WTC11 (cell line): ENCODE results near the gene ESYT2. TPM values are rescaled to one million over a fixed set of nuclear protein-coding genes. Genes with fewer than 3 reads are reported as not detected.

ENCODE experiments used
- ATAC-seq: fragments of 200-7000 bp; cut with Tn5 transposase; 2 replicates; pipeline ENCODE4 v1.10.0; 2021; ENCODE audit warnings: mild to moderate bottlenecking, moderate library complexity
- CTCF ChIA-PET: fragments of 300-600 bp; sonication (Branson Sonifier 250); formaldehyde crosslinking; loops from one replicate; lab custom pipeline; 2021; ENCODE audit warnings: antibody characterized with exemption; lab: Charles Lee
- POLR2A ChIA-PET: fragments of 350-600 bp; sonication (Branson Sonifier 250); formaldehyde crosslinking; loops from one replicate; lab custom pipeline; 2021; ENCODE audit warnings: antibody characterized with exemption; lab: Charles Lee
- DNase-seq: peaks from one replicate; pipeline ENCODE4 v3.0.0; 2021; ENCODE audit warnings: low spot score
- H3K27ac Mint-ChIP-seq: 2 replicates; pipeline ENCODE4 v1.8.0; 2021; ENCODE audit warnings: mixed read lengths
- H3K27me3 Mint-ChIP-seq: 2 replicates; pipeline ENCODE4 v1.8.0; 2021; ENCODE audit warnings: low read depth, mild to moderate bottlenecking, moderate library complexity, mixed read lengths
- H3K36me3 Mint-ChIP-seq: 2 replicates; pipeline ENCODE4 v1.8.0; 2021; ENCODE audit warnings: mixed read lengths
- H3K4me1 Mint-ChIP-seq: 2 replicates; pipeline ENCODE4 v1.8.0; 2022; ENCODE audit warnings: mixed read lengths
- H3K4me3 Mint-ChIP-seq: 2 replicates; pipeline ENCODE4 v1.8.0; 2021; ENCODE audit warnings: mild to moderate bottlenecking, moderate library complexity, mixed read lengths
- H3K9me3 Mint-ChIP-seq: 2 replicates; pipeline ENCODE4 v1.8.0; 2021; ENCODE audit warnings: mixed read lengths
- HMGA2 ChIP-seq: fragments of 250-450 bp; sonication (Bioruptor Pico); IDR thresholded peaks from 2 replicates; pipeline ENCODE4 v1.4.0; 2021; ENCODE audit warnings: mild to moderate bottlenecking, moderate library complexity
- MXD4 ChIP-seq: fragments of 250-450 bp; sonication (Bioruptor Pico); IDR thresholded peaks from 2 replicates; pipeline ENCODE4 v1.8.0; 2021; ENCODE audit warnings: mild to moderate bottlenecking, moderate library complexity, borderline replicate concordance
- MYBL2 ChIP-seq: sonication (generic); formaldehyde crosslinking; IDR thresholded peaks from 2 replicates; pipeline ENCODE4 v1.8.1; 2023; ENCODE audit warnings: mild to moderate bottlenecking, moderate library complexity, missing genetic modification reagents
- NR1H2 ChIP-seq: sonication (generic); formaldehyde crosslinking; IDR thresholded peaks from 2 replicates; pipeline ENCODE4 v1.9.0; 2021; ENCODE audit warnings: mild to moderate bottlenecking, moderate library complexity, missing genetic modification reagents
- OVOL2 ChIP-seq: fragments of 250-450 bp; sonication (Bioruptor Pico); IDR thresholded peaks from 2 replicates; pipeline ENCODE4 v1.9.0; 2021; ENCODE audit warnings: mild to moderate bottlenecking, borderline replicate concordance
- SMAD4 ChIP-seq: sonication (generic); formaldehyde crosslinking; IDR thresholded peaks from 2 replicates; pipeline ENCODE4 v1.8.0; 2022; ENCODE audit warnings: mild to moderate bottlenecking, missing genetic modification reagents
- TP53 ChIP-seq: sonication (generic); formaldehyde crosslinking; IDR thresholded peaks from 2 replicates; pipeline ENCODE4 v1.8.1; 2023; ENCODE audit warnings: mild to moderate bottlenecking, missing genetic modification reagents
- ZNF121 ChIP-seq: sonication (generic); formaldehyde crosslinking; IDR thresholded peaks from 2 replicates; pipeline ENCODE4 v1.8.0; 2023; ENCODE audit warnings: missing genetic modification reagents
- ZNF138 ChIP-seq: sonication (generic); formaldehyde crosslinking; conservative IDR thresholded peaks from 2 replicates; pipeline ENCODE4 v1.8.1; 2022; ENCODE audit warnings: mild to moderate bottlenecking, moderate library complexity, missing genetic modification reagents
- ZNF416 ChIP-seq: fragments of 250-450 bp; sonication (Bioruptor Pico); IDR thresholded peaks from 2 replicates; pipeline ENCODE4 v1.9.0; 2021; ENCODE audit warnings: mild to moderate bottlenecking, inconsistent platforms
- ZNF671 ChIP-seq: fragments of 250-450 bp; sonication (Bioruptor Pico); IDR thresholded peaks from 2 replicates; pipeline ENCODE4 v1.8.0; 2021; ENCODE audit warnings: mild to moderate bottlenecking
- total RNA-seq: library from RNA; stranded (reverse); gene quantifications from 3 replicates; pipeline ENCODE4 v1.2.3, GENCODE V29; 2021
- TF ChIP-seq, protein P1 (sequence below): sonication (generic); formaldehyde crosslinking; IDR thresholded peaks from 2 replicates; pipeline ENCODE4 v1.8.1; 2023; ENCODE audit warnings: mild to moderate bottlenecking, missing genetic modification reagents, borderline replicate concordance
- TF ChIP-seq, protein P2 (sequence below): fragments of 250-450 bp; sonication (Bioruptor Pico); conservative IDR thresholded peaks from 2 replicates; pipeline ENCODE4 v1.9.0; 2021; ENCODE audit warnings: mild to moderate bottlenecking
- TF ChIP-seq, protein P3 (sequence below): sonication (generic); formaldehyde crosslinking; IDR thresholded peaks from 2 replicates; pipeline ENCODE4 v1.8.0; 2022; ENCODE audit warnings: mild to moderate bottlenecking, missing genetic modification reagents
- TF ChIP-seq, protein P4 (sequence below): sonication (generic); formaldehyde crosslinking; IDR thresholded peaks from 2 replicates; pipeline ENCODE4 v1.8.0; 2023; ENCODE audit warnings: missing genetic modification reagents, mild to moderate bottlenecking, borderline replicate concordance

ESYT2 gene
- total RNA-seq, 1 experiment from 2014 or later: 45.1 TPM

DNA sequence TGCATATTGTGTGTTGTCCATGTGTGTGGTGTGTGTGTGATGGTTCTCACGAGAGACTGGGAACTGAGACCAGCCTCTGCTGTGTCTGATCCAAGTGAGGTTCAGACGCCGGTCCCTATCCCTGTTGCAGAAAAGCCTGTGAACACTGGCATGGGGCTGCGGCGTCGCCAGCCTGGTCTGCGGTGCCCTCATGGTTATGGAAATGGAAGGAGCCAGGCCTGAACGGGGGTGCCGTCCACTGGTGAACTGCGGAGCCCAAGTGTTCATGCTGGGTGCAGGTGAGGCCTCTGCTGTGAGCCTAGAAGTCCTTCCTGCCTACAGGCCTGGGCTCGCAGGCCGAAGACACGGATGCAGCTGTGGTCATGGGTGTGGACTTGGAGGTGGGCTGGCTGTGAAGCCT lies 106.0 kb downstream of the ESYT2 start:
- TF ChIP-seq TP53 (CRISPR knock-in tag) (no peak), HMGA2 (no peak), MXD4 (CRISPR knock-in tag) (no peak)
- no peaks in the 10 kb centered on the region; the same call in 1 of the 2 replicates for H3K4me1 Mint-ChIP-seq
- no peaks in the 10 kb centered on the region for H3K9me3 Mint-ChIP-seq
- DNase-seq (no peak), ATAC-seq (no peak)
- no peak overlapping the region for H3K27ac Mint-ChIP-seq
- CTCF ChIA-PET: no interaction called here
- 0 out of 2 replicates have a peak, but pooled peaks cover 2% of the 10 kb centered on the region for H3K27me3 Mint-ChIP-seq
- H3K36me3 Mint-ChIP-seq: no peaks in the 10 kb centered on the region
- no peak overlapping the region for H3K4me3 Mint-ChIP-seq
- POLR2A ChIA-PET: no interaction called here

DNA sequence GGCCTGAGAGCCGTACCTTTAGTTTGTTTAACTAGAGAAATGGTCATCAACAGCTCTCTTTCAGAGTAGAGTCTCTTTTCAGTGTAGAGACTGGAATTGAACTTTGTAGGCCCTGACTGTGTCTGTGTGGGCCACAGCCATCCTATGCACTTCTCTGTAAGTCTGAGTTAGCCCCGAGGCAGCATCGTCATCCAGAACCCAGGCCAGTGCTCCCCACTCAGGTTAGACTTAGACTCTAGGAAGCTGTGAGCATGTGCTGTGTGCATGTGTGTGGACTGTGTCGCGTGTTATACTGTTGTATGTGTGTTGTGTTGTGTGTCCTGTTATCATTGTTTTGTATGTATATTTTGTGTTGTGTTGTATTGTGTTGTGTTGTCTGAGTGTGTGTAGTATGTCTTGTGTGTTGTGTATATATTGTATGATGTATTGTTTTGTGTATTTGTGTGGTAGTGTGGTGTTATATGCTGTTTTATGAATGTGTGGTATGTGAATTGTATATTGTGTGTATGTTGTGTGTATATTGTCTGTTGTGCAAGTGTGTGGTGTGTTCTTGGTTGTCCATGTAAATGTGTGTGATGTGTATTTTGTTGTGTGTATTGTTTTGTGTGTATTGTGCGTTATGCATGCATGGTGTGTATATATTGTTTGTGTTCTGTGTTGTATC lies 106.6 kb downstream of the ESYT2 start:
- H3K4me3 Mint-ChIP-seq: no peak overlapping the region
- ATAC-seq: no peak
- ChIA-PET CTCF (no interaction called here), POLR2A (no interaction called here)
- TF ChIP-seq ZNF138 (CRISPR knock-in tag): no peak
- TF ChIP-seq ZNF671 (CRISPR knock-in tag): no peak
- TF ChIP-seq, protein P1, sequence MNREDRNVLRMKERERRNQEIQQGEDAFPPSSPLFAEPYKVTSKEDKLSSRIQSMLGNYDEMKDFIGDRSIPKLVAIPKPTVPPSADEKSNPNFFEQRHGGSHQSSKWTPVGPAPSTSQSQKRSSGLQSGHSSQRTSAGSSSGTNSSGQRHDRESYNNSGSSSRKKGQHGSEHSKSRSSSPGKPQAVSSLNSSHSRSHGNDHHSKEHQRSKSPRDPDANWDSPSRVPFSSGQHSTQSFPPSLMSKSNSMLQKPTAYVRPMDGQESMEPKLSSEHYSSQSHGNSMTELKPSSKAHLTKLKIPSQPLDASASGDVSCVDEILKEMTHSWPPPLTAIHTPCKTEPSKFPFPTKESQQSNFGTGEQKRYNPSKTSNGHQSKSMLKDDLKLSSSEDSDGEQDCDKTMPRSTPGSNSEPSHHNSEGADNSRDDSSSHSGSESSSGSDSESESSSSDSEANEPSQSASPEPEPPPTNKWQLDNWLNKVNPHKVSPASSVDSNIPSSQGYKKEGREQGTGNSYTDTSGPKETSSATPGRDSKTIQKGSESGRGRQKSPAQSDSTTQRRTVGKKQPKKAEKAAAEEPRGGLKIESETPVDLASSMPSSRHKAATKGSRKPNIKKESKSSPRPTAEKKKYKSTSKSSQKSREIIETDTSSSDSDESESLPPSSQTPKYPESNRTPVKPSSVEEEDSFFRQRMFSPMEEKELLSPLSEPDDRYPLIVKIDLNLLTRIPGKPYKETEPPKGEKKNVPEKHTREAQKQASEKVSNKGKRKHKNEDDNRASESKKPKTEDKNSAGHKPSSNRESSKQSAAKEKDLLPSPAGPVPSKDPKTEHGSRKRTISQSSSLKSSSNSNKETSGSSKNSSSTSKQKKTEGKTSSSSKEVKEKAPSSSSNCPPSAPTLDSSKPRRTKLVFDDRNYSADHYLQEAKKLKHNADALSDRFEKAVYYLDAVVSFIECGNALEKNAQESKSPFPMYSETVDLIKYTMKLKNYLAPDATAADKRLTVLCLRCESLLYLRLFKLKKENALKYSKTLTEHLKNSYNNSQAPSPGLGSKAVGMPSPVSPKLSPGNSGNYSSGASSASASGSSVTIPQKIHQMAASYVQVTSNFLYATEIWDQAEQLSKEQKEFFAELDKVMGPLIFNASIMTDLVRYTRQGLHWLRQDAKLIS: no peak
- TF ChIP-seq, protein P2, sequence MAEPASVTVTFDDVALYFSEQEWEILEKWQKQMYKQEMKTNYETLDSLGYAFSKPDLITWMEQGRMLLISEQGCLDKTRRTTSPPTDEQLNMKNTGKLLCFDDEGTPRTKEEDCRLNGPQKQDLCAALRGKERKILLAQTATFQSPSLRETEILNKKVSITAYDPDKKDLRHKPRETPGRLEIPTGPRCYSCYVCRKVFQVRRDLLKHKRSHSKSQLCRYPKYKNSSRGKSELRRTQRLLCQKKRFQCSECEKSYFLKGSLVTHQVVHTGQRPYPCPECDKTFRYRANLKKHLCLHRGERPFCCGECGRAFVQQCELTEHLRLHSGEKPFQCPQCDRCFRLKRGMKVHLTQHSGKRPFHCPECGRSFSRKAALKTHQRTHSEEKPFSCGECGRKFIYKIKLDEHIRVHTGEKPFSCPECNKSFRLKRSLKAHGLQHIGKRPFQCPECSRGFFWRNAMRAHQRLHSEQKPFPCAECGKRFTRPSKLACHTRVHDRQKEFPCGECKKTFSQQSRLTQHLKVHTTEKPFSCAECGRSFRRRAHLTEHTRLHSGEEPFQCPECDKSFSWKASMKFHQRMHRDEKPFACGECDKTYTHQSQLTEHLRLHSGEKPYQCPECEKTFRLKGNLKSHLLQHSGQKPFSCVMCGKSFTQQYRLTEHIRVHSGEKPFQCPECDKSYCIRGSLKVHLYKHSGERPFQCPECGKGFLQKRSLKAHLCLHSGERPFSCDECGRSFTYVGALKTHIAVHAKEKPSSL: no peak
- no peak for TF ChIP-seq NR1H2
- no peak for TF ChIP-seq OVOL2 (CRISPR knock-in tag)
- no peak for TF ChIP-seq MXD4 (CRISPR knock-in tag)
- no peak for TF ChIP-seq ZNF416
- TF ChIP-seq, protein P3, sequence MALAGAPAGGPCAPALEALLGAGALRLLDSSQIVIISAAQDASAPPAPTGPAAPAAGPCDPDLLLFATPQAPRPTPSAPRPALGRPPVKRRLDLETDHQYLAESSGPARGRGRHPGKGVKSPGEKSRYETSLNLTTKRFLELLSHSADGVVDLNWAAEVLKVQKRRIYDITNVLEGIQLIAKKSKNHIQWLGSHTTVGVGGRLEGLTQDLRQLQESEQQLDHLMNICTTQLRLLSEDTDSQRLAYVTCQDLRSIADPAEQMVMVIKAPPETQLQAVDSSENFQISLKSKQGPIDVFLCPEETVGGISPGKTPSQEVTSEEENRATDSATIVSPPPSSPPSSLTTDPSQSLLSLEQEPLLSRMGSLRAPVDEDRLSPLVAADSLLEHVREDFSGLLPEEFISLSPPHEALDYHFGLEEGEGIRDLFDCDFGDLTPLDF (CRISPR knock-in tag): no peak
- TF ChIP-seq ZNF121: no peak
- no peak for TF ChIP-seq MYBL2
- no peak for TF ChIP-seq SMAD4 (CRISPR knock-in tag)
- TF ChIP-seq, protein P4, sequence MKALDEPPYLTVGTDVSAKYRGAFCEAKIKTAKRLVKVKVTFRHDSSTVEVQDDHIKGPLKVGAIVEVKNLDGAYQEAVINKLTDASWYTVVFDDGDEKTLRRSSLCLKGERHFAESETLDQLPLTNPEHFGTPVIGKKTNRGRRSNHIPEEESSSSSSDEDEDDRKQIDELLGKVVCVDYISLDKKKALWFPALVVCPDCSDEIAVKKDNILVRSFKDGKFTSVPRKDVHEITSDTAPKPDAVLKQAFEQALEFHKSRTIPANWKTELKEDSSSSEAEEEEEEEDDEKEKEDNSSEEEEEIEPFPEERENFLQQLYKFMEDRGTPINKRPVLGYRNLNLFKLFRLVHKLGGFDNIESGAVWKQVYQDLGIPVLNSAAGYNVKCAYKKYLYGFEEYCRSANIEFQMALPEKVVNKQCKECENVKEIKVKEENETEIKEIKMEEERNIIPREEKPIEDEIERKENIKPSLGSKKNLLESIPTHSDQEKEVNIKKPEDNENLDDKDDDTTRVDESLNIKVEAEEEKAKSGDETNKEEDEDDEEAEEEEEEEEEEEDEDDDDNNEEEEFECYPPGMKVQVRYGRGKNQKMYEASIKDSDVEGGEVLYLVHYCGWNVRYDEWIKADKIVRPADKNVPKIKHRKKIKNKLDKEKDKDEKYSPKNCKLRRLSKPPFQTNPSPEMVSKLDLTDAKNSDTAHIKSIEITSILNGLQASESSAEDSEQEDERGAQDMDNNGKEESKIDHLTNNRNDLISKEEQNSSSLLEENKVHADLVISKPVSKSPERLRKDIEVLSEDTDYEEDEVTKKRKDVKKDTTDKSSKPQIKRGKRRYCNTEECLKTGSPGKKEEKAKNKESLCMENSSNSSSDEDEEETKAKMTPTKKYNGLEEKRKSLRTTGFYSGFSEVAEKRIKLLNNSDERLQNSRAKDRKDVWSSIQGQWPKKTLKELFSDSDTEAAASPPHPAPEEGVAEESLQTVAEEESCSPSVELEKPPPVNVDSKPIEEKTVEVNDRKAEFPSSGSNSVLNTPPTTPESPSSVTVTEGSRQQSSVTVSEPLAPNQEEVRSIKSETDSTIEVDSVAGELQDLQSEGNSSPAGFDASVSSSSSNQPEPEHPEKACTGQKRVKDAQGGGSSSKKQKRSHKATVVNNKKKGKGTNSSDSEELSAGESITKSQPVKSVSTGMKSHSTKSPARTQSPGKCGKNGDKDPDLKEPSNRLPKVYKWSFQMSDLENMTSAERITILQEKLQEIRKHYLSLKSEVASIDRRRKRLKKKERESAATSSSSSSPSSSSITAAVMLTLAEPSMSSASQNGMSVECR (CRISPR knock-in tag): no peak
- 0 out of 2 replicates have a peak, but pooled peaks cover 3% of the 10 kb centered on the region for H3K9me3 Mint-ChIP-seq
- no peak for DNase-seq
- no peaks in the 10 kb centered on the region for H3K36me3 Mint-ChIP-seq
- H3K4me1 Mint-ChIP-seq: no peaks in the 10 kb centered on the region; the same call in 1 of the 2 replicates
- peaks cover 8% of the 10 kb centered on the region for H3K27me3 Mint-ChIP-seq
- H3K27ac Mint-ChIP-seq: no peak overlapping the region
